HG03139 (cell line): ENCODE results near the gene GATB.

Source experiments
- ATAC-seq: cut with Tn5 transposase; IDR thresholded peaks from one replicate; pipeline ENCODE4 v1.9.1; 2021; ENCODE audit not compliant: unreplicated experiment

Gene GATB

DNA sequence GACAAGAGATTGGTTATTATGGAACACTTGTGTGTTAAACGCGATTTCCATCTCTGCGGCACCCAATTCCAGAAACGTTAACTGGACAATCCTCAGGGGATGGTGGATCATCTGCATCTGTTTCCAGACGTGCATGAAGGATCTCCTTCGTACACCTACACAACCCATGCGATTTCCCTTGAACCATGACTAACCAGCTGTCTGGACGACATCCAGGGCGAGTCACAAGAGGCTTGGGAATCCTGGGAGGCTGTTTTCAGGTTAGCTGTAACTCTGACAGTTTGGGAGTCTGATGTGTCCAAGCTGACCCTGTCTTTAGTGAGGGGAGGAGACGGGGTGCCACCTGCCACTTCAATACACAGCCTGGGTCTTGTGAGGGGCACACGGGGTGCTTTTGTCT lies 84.5 kb downstream of the GATB start:
- no peak for ATAC-seq

DNA sequence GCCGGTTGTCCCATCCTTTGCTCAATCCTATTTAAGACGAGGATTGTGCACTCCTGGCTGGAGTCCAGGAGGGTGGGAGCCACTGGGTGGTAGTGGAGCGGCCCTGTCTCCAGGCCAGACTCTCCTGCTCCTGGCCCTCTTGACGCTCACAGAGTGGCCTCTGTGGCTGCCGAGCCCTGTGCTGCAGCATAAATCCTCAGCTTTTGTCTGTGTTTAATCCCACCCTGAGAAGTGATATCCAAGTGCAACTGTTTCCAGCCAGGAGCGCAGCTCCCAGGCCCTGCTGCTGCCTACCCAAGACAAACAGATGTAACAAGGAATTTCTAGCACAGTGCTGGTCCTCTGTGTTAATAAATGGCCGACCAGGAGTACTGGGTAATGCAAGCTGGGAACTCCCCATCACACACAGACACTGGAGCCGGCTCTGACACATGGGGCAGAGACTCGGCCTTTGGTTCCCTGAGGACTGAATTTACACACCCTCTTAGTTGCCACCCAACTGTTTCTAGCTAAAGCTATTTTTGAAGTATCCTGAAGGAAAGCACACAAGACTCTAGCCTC lies 85.3 kb downstream of the GATB start:
- ATAC-seq, result no peak

DNA sequence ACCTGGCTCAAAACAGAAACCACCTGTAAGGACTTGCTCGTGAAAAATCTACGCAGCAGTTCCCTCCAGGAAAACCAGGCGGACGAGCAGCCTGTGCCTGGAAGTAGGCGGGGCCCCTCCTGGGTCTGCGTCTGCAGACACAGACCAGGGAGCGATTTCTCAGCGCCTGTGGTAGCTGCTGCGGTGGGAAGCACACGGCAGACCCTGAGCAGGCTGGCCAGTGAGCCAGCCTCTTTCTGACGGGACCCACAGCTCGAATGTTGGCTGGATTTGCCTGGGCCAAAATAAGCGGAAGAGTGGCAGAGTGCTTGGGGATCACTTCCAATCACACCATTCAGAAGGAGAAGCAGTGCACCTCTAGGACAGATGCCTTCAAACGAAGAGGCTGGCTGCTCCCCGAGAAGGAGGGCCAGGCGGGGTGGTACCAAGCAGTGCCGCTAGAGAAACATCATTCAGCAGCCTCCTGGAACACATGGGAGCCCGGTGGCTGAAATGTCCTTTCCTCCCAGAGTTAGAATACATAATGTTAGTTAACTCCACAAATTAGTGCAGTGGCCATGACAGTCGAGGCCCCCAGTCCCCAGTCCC lies 85.9 kb downstream of the GATB start:
- no peak for ATAC-seq

DNA sequence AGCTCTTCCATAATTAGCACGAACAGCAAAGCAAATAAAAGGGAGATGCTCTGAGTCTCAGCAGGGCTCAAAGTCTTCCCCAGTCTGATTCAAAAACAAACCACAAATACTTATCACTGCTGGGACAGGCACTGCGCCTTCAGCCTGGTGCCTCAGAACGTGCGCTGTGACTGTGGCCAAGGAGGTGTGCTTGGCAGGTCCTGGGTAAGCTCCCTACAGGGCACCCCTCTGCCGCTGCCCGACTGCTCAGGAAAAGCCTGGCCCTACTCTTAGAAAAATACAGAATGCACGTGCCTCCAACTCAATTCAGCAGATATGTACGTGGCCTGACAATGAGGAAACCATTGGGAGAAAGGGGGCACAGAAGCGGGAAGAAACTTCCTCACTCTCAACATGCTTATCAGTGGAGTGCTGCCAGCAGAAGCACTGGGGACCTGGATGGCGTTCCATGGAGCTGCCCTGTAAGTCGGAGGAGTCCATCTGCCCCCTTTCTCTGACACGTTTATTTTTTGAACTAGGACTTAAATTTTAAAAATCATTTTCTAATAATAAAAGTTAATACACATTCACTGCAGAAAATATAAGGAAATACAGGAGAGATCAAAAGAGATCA lies 86.8 kb downstream of the GATB start:
- ATAC-seq, result no peak

DNA sequence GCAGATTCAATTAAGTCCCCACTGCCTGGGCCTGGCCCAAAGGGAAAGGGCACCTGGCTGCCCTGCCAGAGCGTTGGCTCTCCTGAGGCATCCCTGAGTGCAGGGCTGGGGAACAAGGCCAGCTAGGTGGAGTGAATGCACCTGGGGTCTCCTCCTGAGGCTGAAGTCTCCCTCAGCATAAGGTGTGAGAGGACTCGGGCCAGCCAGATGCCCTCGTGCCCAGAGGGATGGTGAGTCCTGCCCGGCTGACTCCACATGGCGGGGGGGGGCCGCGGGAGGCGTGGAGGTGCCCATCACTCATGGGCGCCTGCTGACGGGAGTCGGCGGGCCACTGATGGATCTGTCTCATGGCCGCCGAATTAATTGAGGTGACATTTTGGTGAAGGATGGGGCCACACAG lies 87.8 kb downstream of the GATB start:
- no peak for ATAC-seq

DNA sequence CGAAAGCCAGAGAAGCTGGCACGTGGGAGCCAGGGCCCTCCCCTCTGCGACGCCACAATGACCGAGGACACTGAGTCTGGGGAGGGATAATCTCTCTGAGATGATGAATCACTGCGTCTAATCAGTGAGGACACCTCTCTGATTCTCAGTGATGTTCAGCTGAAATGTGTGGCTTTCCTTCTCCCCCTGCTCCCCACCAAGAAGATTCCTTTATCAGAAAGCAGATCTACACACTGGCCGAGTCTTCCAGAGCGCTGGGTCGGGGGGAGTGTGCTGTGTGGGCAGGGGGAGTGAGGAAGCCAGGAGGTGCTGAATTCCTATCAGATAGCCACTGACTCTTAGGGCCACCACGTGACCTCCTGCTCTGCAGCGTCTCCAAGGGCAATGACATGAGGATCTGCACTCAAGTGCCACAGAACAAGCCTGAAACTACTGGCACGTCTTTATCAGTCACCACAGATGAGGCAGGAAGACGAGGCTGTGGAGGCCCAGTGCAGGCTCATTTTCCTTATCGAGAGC lies 89.2 kb downstream of the GATB start:
- no peak for ATAC-seq

DNA sequence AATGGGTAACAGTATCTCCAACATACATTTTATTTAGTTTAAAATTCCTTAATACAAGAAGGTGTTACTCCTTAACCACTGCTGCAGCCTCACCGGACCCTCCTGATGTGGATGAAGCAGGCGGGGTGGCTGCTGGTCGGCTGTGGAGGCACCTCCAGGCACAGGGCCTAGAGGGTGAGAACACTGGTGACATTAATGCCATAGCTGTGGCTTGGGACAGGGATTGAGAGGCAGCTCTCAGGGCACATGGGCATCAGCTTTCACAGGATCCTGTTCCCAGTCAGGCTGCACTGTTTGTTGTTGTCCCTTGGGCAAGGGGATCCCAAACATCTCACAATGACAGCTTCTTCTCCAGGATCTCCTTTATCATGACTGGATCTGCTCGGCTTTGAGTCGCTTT lies 90.0 kb downstream of the GATB start:
- no peak for ATAC-seq

DNA sequence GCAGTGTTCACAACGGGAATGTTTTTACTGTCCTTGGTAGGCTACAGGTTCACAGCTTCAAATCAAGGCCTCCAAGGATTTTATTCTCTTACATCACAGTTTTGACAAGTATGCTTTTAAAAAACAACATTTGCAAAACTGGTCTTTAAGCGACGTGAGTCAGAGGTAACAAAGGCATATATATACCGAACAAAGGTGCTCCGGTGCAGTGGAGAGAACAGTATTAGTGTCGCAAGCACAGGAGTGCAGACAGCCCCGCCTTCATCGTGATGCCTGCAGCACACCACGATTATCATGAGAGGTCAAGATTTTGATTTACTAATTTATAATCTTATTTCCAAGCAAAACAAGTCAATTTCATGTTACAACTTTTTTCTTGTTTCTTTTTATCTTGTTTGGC lies 90.8 kb downstream of the GATB start:
- no peak for ATAC-seq

DNA sequence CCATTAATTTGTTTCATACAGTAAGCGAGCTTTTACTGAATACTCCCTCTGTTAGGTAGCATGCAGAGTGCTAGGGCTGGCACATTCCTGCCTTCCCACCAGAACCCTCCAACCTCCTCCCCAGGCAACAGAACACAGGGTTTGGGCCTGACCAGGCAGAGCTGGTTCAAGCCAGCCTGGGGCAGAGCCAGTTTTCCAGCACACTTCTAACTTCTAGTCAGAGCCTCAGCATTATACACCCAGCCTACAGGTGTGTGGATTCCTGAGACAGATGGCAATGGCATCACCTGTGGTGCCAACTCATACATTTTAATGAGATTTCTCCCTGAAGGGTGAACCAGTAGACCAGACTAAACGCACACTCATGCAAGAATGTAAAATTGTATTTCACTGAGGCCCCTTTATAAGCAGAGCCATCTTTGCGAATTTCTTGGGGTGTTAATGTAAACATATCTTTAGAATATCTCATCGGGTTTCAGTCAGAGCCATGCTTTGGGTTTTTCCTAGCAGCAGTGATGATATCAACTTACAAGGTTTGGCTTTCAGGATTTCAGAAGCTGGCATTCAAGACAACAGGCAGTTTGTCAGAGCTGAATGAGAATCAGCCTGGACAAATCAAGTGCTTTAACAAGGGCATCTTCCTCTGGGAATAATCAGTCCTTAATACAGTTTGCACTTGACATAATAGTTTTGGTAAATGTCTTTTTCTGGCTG lies 92.0 kb downstream of the GATB start:
- no peak for ATAC-seq

DNA sequence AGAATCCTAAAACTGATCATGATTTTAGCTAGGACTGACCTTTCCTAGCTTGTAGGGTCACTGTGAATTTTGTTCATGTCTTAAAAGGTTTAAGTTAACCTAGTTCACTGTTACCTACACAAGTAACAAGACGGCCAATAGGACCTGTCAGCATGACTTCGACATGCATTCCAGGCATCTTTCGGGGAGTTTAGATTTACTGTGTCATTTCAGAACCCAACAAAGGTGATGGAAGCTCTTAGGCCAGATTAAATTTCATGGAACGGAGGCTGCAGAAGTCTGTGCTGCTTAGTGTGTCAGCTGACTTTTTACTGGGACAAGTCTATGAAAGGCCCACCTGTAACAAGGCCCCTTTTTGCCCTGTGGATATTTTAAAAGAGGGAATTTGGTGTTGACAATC lies 93.1 kb downstream of the GATB start:
- no peak for ATAC-seq

DNA sequence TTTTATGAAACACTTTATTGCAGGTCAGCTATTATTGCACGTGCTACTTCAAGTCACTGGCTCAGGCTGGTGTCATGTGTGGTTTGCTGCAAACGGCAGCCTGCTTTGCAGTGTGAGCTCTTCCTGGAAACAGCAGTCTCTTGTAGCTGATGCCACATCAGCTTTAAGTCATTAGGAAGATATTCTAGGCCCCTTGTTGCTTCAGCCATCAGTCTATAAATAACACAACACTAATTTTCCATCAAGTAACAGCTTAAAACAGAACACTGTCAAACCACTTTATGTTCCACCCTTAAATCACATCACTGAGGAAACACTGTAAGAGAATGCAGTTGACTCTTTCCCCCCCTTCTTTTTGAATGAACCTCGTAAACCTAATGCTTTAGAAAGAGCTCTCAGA lies 93.8 kb downstream of the GATB start:
- no peak for ATAC-seq

DNA sequence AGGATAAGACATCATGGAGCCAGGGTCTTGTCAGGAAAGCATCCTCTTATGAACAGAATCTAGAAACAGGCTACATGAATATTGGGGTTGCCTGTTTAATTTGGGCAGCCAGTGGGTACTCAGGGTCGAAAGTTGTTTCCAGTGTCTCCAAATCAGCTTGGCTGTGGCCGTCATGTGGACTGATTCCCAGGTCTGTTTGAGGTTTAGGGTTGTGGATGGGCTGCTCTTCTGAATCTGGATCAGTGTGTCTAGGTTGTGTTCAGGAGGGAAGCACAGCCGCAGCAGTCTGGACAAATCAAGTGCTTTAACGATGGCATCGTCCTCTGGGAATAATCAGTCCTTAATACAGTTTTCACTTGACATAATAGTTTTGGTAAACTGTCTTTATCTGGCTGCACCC lies 94.3 kb downstream of the GATB start:
- no peak for ATAC-seq

DNA sequence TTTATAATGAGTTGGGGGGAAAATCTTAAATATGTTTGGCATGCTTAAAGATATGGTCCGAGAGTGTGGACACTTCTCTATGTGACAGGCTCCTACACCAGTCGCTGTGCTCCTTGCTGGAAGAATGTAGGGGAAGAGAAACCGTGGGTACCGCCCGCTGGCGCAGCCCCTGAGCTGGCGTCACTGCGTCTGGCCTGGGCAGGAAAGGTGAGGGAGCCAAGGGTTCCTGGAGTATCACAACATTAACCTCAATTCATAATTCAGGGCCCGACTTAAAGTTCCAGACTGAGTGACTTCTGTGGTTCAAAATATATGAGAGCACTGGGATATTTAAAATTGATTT lies 95.1 kb downstream of the GATB start:
- no peak for ATAC-seq

DNA sequence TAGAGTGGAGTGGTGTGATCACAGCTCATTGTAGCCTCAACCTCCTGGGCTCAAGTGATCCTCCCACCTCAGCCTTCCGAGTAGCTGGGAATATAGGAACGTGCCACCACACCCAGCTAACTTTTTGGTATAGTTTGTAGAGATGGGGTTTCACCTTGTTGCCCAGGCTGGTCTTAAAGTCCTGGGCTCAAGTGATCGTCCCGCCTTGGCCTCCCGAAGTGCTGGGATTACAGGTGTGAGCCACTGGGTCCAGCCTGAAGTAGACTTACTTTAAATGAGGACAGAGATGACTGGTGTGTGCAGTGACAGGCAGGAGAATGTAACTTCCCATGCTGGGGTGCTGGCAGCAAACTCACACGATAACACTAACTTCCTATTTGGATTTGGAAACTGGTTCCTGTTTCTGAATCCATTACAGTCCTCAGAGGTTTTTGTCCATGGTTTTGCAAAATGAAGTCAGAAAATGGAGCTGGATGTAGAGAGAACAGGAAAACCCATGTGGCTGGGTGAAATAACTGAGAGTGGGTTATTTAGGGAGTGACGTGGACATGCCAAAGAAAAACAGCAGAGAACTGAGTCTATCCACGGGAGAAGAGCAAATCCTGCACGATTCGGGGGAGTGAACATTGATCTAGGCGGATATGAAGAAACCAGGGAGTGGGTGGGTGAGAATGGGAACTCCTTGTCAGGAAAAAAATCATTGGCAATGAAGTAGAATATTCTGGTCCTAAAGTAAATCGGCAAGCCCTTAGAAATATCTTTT lies 95.6 kb downstream of the GATB start:
- ATAC-seq, result no peak

DNA sequence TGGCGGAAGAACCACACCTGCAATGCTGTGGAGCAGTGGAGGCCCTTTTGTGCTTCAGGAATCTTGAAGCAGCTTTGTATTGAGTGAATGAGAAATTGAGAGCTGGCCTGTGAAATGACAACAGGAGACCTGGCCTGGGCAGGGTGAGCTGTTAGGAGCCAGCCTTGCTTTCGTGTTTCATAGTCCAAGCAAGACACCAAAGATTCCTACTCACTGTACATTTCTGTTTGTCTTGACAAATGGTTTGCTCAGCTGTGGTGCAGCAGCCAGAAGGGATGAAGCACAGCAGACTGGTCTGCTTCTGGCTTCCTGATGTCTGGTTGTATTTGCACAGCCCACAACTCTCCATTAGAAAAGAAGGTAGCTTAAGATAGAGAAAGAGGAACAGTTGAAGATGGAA lies 96.5 kb downstream of the GATB start:
- ATAC-seq, result no peak

DNA sequence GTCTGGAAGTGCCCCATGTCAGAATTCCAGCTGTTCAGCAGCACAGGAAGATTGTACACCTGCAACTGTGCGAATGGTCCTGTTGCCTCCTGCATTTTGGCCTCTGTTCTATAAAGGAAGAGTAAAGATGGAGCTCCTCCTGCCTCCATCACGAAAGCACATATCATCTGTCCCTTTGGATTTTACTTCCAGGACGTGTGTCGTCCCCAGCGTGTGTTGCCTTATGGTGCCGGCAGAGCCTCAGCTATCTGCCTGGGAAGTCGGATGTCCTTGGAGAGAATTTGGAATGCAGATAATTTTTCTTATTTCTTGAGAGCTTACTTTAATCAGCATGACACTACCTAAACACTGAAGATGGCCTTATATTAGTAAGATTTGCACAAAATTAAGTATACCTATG lies 97.7 kb downstream of the GATB start:
- ATAC-seq, result no peak

DNA sequence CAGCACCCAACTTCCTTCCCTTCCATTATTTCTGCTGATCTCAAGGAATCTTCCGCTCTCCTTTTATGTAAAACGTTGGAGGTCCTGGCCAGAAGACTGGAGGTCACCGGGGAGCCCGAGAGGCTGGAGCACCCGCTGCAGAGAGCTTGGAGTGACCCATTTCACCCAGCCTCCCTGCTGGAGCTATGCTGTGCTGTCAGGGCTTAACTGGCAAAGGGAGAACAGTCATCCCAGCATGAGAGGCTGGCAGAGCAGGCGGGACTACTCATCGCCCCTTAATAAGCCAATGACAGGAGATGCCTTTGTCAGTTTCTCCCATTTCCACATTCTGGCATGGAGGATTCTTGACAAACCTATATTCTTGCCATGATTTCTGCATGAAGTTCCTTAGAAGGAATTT lies 98.9 kb downstream of the GATB start:
- ATAC-seq, result no peak

DNA sequence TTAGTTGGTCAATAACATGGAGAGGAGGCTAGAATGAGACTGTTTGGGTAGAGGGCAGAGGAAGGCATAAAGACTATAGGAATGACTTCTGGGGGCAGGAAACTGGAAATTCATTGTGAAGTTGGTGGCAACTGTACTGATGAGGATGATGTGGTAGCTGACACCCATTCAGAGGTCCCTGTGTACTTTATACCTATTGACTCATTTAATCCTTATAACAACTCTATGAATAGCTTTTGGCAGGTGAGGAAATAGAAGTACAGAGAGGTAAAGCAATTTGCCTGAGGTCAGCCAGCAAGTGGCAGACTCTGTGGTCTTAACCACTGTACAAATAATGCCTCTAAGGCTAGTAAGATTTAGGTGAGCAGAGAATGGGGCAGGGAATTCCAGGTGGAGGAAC lies 100.1 kb downstream of the GATB start:
- no peak for ATAC-seq

DNA sequence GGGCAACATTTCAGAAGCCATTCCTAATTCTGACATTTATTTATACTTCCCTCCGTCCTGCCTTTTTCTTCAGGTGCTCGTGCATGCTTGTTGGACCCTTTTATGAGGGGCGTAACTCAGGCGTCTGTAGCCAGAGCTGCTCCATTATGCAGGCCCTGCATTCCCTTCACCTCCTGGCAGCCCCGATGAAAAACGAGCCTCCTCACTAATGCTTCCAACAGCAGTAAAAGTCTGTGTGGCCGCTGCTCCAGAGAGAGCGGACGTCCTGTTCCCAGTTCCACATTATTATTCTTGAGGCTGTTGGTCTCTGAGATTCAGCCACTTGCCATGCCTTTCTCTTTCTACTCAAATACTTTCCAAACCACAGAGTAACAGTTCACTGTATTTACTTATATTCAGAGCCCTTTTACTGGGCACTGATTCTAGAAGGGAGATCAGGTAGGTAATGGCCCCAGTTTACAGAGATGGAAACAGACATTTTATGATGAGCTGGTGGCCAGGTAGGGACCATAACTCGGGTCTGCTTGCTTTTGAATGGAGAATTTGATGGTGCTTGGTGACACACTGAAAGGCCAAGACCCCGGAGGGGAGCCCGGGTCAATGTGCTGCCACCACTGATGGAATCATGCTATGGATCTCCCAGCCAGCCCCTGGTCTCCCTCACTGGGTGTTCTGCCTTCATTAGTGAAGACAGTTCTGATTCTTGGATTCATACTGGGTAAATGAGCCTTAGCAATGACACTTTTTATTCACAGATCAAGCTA lies 101.0 kb downstream of the GATB start:
- ATAC-seq, result no peak

DNA sequence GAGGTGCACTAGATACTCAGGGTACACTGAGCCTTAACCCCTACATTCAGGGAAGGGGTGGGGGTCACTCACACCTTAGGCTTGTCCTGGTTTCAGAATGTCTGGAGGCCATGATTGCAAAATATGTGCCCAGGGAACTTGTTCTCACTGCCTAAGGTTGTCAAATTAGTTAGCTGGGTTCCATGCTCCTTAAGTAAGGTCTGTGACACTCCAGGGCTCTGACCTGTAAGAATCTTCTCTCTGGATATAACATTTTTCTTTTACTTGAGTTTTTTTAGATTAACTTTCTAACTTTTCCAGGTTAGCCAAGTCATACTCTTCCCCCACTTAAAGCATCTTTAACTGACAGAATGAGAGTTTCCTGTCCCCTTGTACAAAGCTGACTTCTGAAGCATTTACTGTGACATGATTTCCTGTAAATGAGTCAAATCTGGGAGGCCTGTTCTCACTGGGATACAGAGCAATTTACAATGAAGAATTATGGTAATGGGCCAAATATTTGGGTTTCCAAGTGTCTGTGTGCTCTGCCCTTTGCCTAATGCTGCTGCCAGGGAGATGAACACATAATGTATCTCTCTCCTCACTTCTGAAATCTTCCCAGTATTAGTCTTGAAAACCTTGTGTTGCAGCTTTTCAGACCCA lies 101.7 kb downstream of the GATB start:
- peak; percentile 69 for ATAC-seq
